DOHH2 (cell line): ENCODE results near the gene TM9SF4.

Source experiments
- CTCF ChIP-seq: fragments of 200-600 bp; sonication (generic); IDR thresholded peaks from one replicate; pipeline ENCODE4 v1.5.1; 2014; ENCODE audit warnings: antibody characterized with exemption, mild to moderate bottlenecking, low read depth, low read length; ENCODE audit not compliant: poor library complexity, severe bottlenecking
- EZH2phosphoT487 ChIP-seq: fragments of 200-600 bp; sonication (generic); IDR thresholded peaks from 2 replicates; pipeline ENCODE4 v1.6.1; 2017; ENCODE audit warnings: borderline replicate concordance, mild to moderate bottlenecking, antibody characterized with exemption, low read length, moderate library complexity, mixed read lengths

DNA sequence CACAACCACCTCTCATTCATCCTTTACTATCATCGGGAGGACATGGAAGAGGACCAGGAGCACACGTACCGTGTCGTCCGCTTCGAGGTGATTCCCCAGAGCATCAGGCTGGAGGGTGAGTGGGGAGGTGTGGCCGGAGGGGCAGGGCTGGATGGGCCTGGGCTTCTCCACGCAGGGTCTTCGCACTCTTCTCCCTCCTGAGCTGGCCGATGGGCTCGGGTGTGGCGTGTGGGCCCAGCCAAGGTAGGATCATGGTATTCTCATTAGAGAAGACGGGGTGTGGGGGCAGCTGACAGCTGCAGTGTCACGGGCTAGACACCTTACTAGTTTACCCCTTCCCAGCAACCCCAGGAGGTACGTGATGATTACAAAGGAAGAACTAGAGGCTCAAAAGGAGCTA, 33.5 kb downstream of the TM9SF4 start:
- TF ChIP-seq CTCF (no peak), EZH2phosphoT487 (no peak)
